MCF 10A (cell line): ENCODE results near the gene ACSBG1. TPM values are rescaled to one million over a fixed set of nuclear protein-coding genes. Genes with fewer than 3 reads are reported as not detected.

Source experiments
- BruUV-seq: library from RNA; stranded (reverse); fragments of 400-500 nt; replicated peaks from 2 replicates; lab custom pipeline; 2021; lab: Mats Ljungman, UMichigan
- CTCF ChIA-PET: fragments of 300-600 bp; sonication (Branson Sonifier 250); formaldehyde crosslinking; extraction: SDS; loops from one replicate; lab custom pipeline; 2021; ENCODE audit warnings: antibody characterized with exemption, inconsistent platforms; lab: Yijun Ruan, JAX
- POLR2A ChIA-PET: fragments of 300-600, 350-650 bp; sonication (Branson Sonifier 250); formaldehyde crosslinking; extraction: SDS; loops from one replicate; lab custom pipeline; 2020; ENCODE audit warnings: antibody characterized with exemption, inconsistent platforms; lab: Yijun Ruan, JAX
- DNase-seq: peaks from one replicate; pipeline ENCODE4 v3.0.0-alpha.2; 2018; ENCODE audit not compliant: unreplicated experiment
- H3K27ac Mint-ChIP-seq: one replicate; pipeline ENCODE4 v1.8.0; 2022; ENCODE audit warnings: mild to moderate bottlenecking, low read depth, mixed read lengths; ENCODE audit not compliant: unreplicated experiment
- H3K27me3 Mint-ChIP-seq: one replicate; pipeline ENCODE4 v1.8.0; 2022; ENCODE audit warnings: mixed read lengths; ENCODE audit not compliant: insufficient read depth, unreplicated experiment
- H3K36me3 Mint-ChIP-seq: one replicate; pipeline ENCODE4 v1.8.0; 2022; ENCODE audit warnings: mild to moderate bottlenecking, moderate library complexity, mixed read lengths; ENCODE audit not compliant: insufficient read depth, unreplicated experiment
- H3K4me1 Mint-ChIP-seq: one replicate; pipeline ENCODE4 v1.8.0; 2022; ENCODE audit warnings: mixed read lengths; ENCODE audit not compliant: insufficient read depth, unreplicated experiment
- H3K4me3 Mint-ChIP-seq: one replicate; pipeline ENCODE4 v1.8.0; 2022; ENCODE audit warnings: mild to moderate bottlenecking, moderate library complexity, mixed read lengths; ENCODE audit not compliant: unreplicated experiment
- H3K9me3 Mint-ChIP-seq: one replicate; pipeline ENCODE4 v1.8.0; 2022; ENCODE audit warnings: mixed read lengths; ENCODE audit not compliant: unreplicated experiment
- CTCF ChIP-seq: fragments of 200-600 bp; IDR thresholded peaks from one replicate; pipeline ENCODE4 v1.8.0; 2022; ENCODE audit warnings: antibody characterized with exemption, mild to moderate bottlenecking; ENCODE audit not compliant: unreplicated experiment
- intact Hi-C: fragments of 100-400 bp; cut with micrococcal nuclease; formaldehyde crosslinking; loops from 2 replicates; pipeline ENCODE4 v1.14.1; 2022
- total RNA-seq: library from RNA; stranded (reverse); gene quantifications from 2 replicates; pipeline ENCODE4 v1.2.3, GENCODE V29; 2022

The ACSBG1 gene
- total RNA-seq, 1 experiment from 2014 or later = not detected

DNA sequence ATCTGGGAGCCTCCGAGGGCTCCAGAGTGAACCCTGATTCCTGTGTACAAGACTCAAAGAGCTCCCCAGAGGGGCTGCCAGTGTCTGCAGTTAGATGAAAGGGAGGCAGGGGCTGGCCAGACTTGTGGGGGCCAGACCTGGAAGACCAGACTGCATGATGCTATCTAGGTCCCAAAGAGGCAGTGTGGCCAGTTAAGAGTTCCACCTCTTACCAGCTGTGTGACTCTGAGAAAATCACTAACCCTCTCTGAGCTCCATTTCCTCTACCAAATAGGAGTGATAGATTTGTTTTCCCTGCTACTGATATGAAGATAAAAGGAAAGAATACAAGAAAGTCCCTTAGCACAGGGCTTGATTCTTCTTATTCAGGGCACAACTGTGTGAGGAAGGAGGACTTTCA lies 29.0 kb downstream of the ACSBG1 start:
- no peaks in the 10 kb centered on the region for H3K36me3 Mint-ChIP-seq
- no peak overlapping the region for H3K27ac Mint-ChIP-seq
- no peak overlapping the region for H3K4me3 Mint-ChIP-seq
- H3K4me1 Mint-ChIP-seq = no peaks in the 10 kb centered on the region
- peaks cover 36% of the 10 kb centered on the region for H3K27me3 Mint-ChIP-seq
- H3K9me3 Mint-ChIP-seq = no peaks in the 10 kb centered on the region
- intact Hi-C loops = no loop called here
- DNase-seq = no peak
- ChIA-PET POLR2A (interaction anchor here (1.9 kb wide), 1 partner anchor 10 kb away, joined by 6 read pairs; no protein-coding TSS in a partner anchor), CTCF (interaction anchor here (0.6 to 3.5 kb wide), 5 partner anchors 10 to 1011 kb away, joined by 3 to 36 read pairs (median 3); no protein-coding TSS in a partner anchor)
- TF ChIP-seq CTCF = no peak
- no TSS peak for BruUV-seq

DNA sequence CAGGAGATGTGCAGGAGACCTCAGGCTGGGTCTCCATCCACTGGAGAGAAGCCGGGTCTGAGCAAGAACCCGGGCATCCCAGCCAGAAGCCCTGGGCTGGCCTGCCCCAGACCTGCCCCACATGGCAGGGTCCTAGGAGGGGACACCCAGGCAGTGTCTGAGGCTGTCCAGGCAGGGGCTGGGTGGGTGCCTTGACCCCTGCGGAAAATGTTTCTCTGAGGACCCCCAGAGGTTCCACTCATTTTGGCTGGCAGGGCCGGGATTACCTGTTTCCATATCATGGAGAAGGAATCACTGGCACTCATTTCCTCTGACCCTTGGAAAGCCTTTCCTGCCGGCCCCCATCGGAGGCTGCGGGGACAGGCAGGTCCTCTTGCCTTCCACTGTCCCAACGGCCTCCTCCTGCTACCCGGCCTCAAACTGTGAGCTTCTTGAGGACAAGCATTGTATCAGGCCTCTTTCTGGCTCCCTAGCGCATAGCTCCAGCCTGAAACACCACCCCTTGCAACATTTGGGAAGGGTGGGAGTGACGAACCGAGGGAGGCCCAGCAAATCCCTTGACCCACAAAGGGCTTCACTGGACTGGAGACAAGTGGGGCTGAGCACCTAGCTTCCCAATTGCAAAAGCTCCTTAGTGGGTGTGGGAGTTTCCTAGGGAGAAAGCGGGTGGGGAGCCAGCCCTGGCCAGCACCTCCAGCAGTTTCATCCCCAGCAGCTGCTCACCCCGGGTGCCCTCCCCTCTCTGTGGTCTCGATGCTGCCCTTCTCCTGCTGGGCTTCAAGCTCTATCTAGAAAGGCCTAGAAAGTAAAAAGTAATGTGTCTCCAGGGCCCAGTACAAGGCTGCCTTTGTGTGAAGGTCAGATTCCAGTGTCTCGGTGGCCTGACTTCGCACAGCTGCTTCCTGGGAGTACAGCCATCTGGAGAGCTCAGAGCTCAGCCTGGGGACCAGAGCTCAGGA lies 29.7 kb downstream of the ACSBG1 start:
- H3K4me3 Mint-ChIP-seq = no peak overlapping the region
- peaks cover 39% of the 10 kb centered on the region for H3K27me3 Mint-ChIP-seq
- BruUV-seq = no TSS peak
- no peak overlapping the region for H3K27ac Mint-ChIP-seq
- CTCF ChIA-PET = interaction anchor here (0.6 to 3.5 kb wide), 5 partner anchors 10 to 1010 kb away, joined by 3 to 36 read pairs (median 7); no protein-coding TSS in a partner anchor
- H3K36me3 Mint-ChIP-seq = no peaks in the 10 kb centered on the region
- H3K4me1 Mint-ChIP-seq = no peaks in the 10 kb centered on the region
- POLR2A ChIA-PET = interaction anchor here (1.9 kb wide), 1 partner anchor 11 kb away, joined by 6 read pairs; no protein-coding TSS in a partner anchor
- no peak for DNase-seq
- no peaks in the 10 kb centered on the region for H3K9me3 Mint-ChIP-seq
- no peak for TF ChIP-seq CTCF
- intact Hi-C loops = no loop called here

DNA sequence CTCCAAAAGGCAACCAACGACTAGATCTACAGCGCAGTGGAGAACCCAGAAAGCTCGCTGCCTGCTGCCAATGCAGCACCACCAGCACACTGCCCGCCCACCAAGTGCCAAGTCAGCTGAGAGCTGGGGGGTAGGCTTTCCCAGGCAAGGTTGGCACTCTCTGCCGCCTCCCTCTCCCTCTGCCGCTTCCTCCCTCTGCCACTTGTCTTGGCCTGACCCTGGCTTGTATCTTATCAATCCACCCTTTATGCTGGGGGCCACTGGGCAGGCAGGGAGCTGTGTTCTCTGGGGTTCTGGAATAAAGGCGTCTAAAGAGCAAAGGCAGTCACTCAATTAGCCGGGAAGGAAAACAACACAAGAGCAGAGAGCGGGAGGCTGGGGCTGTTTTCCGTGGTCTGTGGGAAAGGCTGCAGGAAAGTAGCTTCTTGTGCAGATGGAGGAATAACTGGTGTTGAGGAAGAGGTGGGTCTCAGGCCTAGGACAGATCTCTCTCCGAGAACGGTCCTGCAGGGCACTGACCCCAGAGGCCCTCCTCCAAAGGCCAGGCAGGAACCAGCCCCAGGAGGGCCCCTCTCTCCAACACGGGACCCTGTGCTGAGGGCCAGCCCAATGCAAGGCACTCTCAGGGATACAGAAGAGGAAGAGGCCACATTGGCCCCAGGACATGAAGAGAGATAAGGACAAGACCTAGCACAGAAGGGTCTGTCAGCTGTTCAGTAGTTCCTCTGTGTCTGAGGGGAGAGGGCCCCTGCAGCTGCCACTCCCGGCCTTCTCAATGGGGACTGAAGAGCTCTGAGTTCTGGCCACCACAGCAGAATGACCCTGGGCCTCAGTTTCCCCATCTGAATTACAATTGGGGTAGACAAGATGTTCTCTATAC lies 30.8 kb downstream of the ACSBG1 start:
- DNase-seq = no peak
- Mint-ChIP-seq H3K27ac (peak overlapping the region; percentile 20), H3K4me1 (no peaks in the 10 kb centered on the region), H3K9me3 (no peaks in the 10 kb centered on the region), H3K36me3 (no peaks in the 10 kb centered on the region), H3K4me3 (no peak overlapping the region), H3K27me3 (peaks cover 39% of the 10 kb centered on the region)
- CTCF ChIA-PET = interaction anchor here (1.2 to 3.5 kb wide), 3 partner anchors 8 to 37 kb away, joined by 5 to 36 read pairs (median 7); no protein-coding TSS in a partner anchor
- POLR2A ChIA-PET = no interaction called here
- TF ChIP-seq CTCF = no peak
- intact Hi-C loops = no loop called here
- BruUV-seq = no TSS peak
